ENCODE results near the gene BCOR. TPM values are rescaled to one million over a fixed set of nuclear protein-coding genes. Genes with fewer than 3 reads are reported as not detected.

Gene BCOR
- total RNA-seq, 1 donor from 2014 or later: 16.4 TPM

GRCh38 chrX:40088803-40089540 lies 8.8 kb downstream of the BCOR start:
- no peak for ATAC-seq
- intact Hi-C loops (cut with micrococcal nuclease): loop anchor here (5.0 kb wide), 1 partner anchor 78 kb away; no protein-coding TSS in a partner anchor
- DNase-seq: no peak

- intact Hi-C loops (cut with micrococcal nuclease): loop anchor here (5.0 kb wide), 1 partner anchor 79 kb away; no protein-coding TSS in a partner anchor
- no peak for ATAC-seq
- DNase-seq: no peak
These were observed 9.5 kb downstream of the BCOR start for GRCh38 chrX:40088299-40088625.

DNA sequence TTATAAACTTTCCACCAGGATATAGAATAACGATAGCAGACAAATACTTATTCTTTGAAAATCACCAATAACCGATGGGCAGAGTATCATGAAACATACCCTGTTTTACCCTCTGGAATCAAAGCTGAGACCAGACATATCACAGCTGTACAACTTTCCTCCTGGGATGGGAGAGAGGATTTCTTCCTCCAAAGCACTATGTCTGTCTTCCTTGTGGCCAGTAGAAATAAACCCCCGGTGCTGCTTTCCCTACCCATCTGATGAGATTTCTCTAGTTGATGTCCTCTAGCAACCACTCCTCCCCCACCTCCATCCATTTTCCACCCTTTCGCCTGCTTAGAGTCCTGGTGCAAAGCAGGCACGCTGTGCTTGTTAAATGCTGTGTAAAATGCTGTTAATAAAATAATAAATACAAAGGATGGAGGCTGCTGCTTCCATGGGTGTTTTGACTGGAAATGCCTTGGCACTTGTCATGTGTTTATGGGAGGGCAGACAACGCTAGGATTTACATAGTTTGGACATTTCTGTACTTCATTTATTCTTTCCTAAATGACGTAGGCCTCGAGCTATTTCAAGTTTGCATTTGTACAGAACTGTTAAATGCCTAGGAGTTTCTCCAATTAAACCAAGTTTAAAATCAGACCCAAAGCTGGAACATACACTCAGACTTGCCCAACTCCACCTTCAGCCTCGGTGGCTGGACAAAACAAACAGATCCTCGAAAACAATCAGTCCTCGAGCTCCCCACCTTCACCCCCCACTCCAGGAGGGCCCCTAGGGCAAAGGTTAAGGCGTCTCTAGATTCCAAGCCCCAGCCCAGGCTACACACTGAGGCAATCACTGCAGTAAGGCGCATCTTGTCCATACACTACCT lies 10.1 kb downstream of the BCOR start:
- intact Hi-C loops (cut with micrococcal nuclease): loop anchor here (5.0 kb wide), 1 partner anchor 80 kb away; no protein-coding TSS in a partner anchor
- DNase-seq (no peak), ATAC-seq (no peak)

- ATAC-seq: no peak
- no peak for DNase-seq
- intact Hi-C loops (cut with micrococcal nuclease): loop anchor here (5.0 kb wide), 1 partner anchor 81 kb away; no protein-coding TSS in a partner anchor
These were observed 11.0 kb downstream of the BCOR start for GRCh38 chrX:40086569-40087335.

DNA sequence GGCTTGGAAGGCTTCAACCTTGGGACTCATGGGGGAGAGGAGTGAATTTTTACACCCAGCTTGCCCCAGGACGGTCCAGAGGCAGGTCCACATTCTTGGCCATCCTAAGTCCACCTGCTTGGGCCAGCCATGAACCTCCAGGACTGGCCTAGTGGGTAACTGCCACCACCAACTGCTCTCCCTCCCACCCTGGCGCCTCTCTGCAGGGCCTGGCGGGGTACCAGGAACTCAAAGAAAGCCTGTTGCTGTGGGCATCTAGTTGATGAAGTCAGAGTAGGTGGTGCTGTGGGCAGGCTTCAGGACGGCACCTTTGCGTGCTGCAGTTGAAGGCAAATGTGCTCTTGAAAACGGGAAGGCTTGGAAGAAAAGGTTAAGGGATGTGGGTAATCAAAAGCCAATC lies 12.0 kb downstream of the BCOR start:
- no peak for DNase-seq

GRCh38 chrX:40085102-40085551 lies 12.6 kb downstream of the BCOR start:
- peak; percentile 57 for DNase-seq
- peak; percentile 25 for ATAC-seq
- intact Hi-C loops (cut with micrococcal nuclease): loop anchor here (5.0 kb wide), 1 partner anchor 82 kb away; no protein-coding TSS in a partner anchor

More for the DNA sequence above, 12.0 kb downstream of the BCOR start:
- intact Hi-C loops (cut with micrococcal nuclease): loop anchor here (5.0 kb wide), 1 partner anchor 82 kb away; no protein-coding TSS in a partner anchor
- peak; percentile 24 for ATAC-seq

DNA sequence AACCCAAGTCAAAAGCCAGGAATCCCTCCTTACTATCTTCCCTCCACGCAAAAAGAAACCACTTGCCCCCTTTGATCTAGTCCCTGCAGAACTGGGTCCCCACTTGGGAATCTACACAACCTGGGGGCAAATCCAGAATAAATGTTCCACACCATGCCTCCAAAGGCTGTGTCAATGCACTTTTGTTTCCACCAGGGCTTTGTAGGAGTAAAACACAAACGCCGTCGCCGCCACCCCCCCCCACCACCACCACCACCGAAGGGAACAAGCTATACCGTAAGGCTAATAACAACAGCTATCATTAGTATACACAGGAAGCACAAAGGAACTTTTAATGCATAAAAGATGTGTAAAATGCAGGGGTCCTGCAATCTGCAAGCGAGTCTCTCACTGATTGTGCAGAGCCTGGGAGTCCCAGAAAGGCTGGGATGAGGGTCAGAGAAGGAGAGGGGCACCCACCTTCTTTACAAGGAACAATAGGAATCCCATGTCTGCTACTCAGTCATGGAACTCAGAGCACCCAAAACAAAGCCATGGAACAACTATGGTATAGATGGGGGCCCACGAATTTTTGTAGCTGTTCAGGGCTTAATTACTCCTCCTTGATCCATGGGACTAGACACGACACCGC lies 13.2 kb downstream of the BCOR start:
- ATAC-seq (no peak), DNase-seq (no peak)
- intact Hi-C loops (cut with micrococcal nuclease): loop anchor here (5.0 kb wide), 1 partner anchor 83 kb away; no protein-coding TSS in a partner anchor

- intact Hi-C loops (cut with micrococcal nuclease): no loop called here
- no peak for ATAC-seq
- no peak for DNase-seq
These were observed 13.8 kb downstream of the BCOR start for GRCh38 chrX:40083979-40084359.

DNA sequence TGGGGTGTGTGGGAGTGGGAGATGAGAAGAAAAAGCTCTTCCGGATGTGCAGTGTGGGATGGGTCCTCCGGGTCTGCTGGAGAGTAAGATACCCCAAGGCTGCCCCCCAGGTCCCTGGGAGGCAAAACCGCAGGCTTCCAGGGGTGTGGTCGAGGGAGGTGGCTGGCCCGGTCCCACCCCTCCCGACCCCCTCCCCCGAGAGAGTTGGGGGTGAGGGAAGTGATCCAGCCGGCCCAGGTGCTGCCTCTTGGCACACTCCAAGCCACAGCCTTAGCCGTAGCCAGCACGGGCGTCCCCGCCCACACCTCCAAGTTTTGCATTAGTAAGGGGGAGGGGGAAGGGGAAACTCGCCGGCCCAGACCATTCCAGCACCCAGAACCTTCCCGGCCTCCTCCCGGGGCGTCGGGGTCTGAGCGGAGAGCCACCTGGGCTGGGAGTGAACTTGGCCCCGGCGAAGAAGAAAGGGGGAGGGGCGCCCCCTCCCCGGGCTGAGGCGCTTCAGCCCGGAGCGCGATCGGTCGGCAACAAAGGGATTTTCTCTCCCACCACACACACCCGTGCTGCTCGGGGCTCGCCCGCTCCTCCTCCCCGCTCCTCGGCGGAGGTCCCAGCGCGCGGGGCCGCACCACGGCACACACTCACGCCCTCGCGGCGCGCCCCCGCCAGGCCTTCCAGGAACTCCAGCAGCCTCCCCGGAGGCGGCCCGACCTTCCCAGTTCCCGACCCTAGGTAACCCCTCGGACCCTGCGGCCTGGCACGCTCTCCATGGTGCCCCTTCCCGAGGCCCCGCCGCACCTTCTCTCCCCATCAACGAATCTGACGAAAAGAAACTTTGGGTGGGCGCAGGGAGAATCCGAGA lies 14.4 kb downstream of the BCOR start:
- peak; percentile 51 for DNase-seq
- intact Hi-C loops (cut with micrococcal nuclease): no loop called here

DNA sequence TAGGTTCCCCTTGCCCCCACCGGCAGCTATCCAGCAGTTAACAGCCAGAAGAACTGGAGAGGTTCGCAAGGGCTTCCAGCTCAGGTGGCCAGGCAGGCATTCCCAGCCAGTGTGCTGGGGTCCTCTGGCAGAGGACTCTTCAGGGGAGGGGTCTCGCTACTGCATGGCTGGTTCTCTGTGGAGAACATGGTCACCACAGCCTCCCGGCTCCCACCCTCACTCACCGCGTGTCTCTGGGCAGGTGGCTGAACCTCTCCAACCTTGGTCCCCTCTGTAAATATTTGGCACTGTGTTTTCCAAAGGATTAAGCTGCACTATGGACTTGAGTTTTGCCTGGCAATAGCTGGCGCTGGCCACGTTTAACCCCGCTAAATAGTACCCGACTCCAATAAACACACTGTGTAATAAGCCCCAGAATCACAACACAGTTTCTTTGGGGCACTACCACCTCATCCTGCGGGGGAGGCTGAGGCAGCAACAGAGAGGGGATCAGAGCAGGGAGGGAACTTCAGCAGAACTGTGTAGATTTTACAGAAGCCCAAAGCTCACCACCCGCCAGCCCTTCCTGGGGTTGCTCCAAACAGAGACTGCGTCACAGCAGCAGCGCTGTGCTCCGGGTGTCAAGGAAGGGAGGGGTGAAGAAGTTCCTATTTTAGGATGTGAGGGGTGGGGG lies 15.2 kb downstream of the BCOR start:
- peak; percentile 48 for ATAC-seq
- intact Hi-C loops (cut with micrococcal nuclease): no loop called here
- peak; percentile 50 for DNase-seq

More for the DNA sequence above, 14.4 kb downstream of the BCOR start:
- peak; percentile 47 for ATAC-seq

GRCh38 chrX:40081679-40082068 lies 16.1 kb downstream of the BCOR start:
- DNase-seq: no peak
- peak; percentile 56 for ATAC-seq
- intact Hi-C loops (cut with micrococcal nuclease): no loop called here

GRCh38 chrX:40080894-40081678 lies 16.7 kb downstream of the BCOR start:
- ATAC-seq (no peak), DNase-seq (no peak)
- intact Hi-C loops (cut with micrococcal nuclease): no loop called here

GRCh38 chrX:40079572-40079971 lies 18.2 kb downstream of the BCOR start:
- DNase-seq (no peak), ATAC-seq (no peak)
- intact Hi-C loops (cut with micrococcal nuclease): no loop called here

DNA sequence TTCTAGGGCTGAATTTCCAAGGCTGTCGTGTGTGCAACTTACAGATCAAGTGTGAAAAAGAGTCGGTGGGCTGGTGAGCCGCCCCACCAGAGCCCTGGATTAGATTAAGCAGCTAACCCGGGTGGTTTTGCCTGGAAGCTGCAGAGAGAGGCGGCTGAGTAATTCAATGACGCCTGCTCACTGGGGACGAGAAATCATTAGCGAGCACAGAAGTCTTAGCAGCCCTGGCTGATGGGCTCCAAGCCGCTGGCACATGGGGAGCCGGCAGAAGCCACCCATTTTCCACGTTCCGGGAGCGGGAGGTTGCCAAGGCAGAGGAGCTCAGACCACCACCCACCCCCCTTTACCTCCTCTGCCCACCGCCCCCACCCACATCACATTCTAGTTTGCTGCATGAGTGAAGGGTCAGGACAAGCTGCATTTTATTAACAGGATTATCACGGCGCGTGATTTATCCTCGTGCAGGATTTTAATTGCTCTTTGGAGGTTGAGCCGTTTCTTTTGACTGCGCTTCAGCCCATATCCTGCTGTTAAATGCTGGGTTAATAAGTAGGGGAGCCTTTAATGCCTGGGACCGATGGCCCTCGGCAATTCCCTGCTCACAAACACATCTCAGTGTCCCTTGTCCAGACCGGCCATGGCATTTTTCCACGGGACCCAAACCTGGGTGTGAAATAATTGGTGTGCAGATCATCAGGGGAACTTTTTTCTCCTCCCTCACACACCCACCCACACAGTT lies 19.1 kb downstream of the BCOR start:
- intact Hi-C loops (cut with micrococcal nuclease): no loop called here
- ATAC-seq: no peak
- DNase-seq: no peak

DNA sequence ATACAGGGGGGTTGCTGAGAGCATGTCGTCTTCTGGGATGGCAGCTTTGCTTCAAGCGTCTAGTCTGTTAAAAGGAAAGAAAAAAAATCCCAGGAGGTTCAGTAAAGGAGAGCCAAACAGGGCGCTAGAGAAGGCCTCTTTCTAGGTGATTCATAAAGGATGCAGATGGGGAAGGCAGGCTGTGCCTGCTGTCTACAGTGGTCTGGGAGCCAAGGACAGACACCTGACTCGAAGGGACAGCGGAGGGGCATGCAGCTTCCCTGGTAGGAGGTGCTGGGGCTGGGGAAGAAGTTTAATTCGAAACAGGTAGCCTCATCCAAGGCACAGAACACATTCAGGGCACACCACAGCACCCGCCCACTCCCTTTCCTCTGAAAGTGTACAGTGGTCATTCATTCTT lies 19.9 kb downstream of the BCOR start:
- intact Hi-C loops (cut with micrococcal nuclease): no loop called here
- ATAC-seq (no peak), DNase-seq (no peak)

Data from left ventricle myocardium superior (tissue), 1 donor.